ENCODE measurements around the gene CEP192.
"Not testable (repeated sequence)": the region's sequence is repeated elsewhere in the genome, so short reads cannot be mapped to it uniquely, and the experiment has no call there.

DNA sequence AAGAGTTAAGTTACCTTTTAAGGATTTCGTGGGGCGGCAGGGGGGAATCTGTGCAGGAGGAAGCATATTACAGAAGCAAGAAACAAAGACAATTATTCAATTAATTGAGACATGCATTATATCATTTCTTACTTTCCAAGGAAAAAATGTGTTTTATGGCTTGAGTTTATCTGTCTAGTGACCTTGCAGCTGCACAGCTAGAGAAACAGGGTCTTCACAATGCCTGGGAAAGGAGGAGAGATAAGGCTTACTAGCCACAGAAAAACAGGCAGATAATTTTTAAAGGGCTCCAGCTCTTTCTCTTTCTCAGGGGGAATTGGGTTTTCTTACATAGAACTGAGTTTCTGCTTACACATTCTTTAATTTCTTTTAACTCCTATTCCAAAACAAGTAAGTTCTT lies 6.2 kb downstream of the CEP192 start:
- TF ChIP-seq, protein P1, sequence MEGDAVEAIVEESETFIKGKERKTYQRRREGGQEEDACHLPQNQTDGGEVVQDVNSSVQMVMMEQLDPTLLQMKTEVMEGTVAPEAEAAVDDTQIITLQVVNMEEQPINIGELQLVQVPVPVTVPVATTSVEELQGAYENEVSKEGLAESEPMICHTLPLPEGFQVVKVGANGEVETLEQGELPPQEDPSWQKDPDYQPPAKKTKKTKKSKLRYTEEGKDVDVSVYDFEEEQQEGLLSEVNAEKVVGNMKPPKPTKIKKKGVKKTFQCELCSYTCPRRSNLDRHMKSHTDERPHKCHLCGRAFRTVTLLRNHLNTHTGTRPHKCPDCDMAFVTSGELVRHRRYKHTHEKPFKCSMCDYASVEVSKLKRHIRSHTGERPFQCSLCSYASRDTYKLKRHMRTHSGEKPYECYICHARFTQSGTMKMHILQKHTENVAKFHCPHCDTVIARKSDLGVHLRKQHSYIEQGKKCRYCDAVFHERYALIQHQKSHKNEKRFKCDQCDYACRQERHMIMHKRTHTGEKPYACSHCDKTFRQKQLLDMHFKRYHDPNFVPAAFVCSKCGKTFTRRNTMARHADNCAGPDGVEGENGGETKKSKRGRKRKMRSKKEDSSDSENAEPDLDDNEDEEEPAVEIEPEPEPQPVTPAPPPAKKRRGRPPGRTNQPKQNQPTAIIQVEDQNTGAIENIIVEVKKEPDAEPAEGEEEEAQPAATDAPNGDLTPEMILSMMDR (IDR thresholded peaks at IDR 0.05; ENCODE audit: insufficient read depth, low read depth, low read length), result not testable (repeated sequence)
- not testable (repeated sequence) for TF ChIP-seq EZH2 (IDR thresholded peaks at IDR 0.05; ENCODE audit: insufficient read depth, low read length)
